Loucy (cell line): ENCODE data around the gene SYT13.
A peak's percentile ranks its signal among the peaks of the same experiment; 100 is the strongest.

Source experiments
- H2AFZ ChIP-seq: fragments of 200-600 bp; sonication (generic); 2 replicates; pipeline ENCODE4 v1.6.0; 2016; ENCODE audit warnings: antibody characterized with exemption, mild to moderate bottlenecking, low read length, moderate library complexity
- H3F3A ChIP-seq: fragments of 200-600 bp; 2 replicates; pipeline ENCODE4 v1.6.0; 2016; ENCODE audit warnings: antibody characterized with exemption, low read depth, mild to moderate bottlenecking
- H3K27me3 ChIP-seq: fragments of 200-600 bp; sonication (generic); 2 replicates; pipeline ENCODE4 v1.6.1; 2014; ENCODE audit warnings: low read length, mild to moderate bottlenecking; ENCODE audit not compliant: insufficient read depth, poor library complexity, severe bottlenecking
- H3K36me3 ChIP-seq: fragments of 200-600 bp; sonication (generic); 2 replicates; pipeline ENCODE4 v1.6.1; 2016; ENCODE audit warnings: low read length; ENCODE audit not compliant: insufficient read depth
- H3K4me1 ChIP-seq: fragments of 200-600 bp; sonication (generic); 2 replicates; pipeline ENCODE4 v1.5.1; 2014; ENCODE audit warnings: low read length, mild to moderate bottlenecking; ENCODE audit not compliant: insufficient read depth, poor library complexity, severe bottlenecking
- H3K4me2 ChIP-seq: fragments of 200-600 bp; sonication (generic); 2 replicates; pipeline ENCODE4 v1.6.0; 2014; ENCODE audit warnings: antibody characterized with exemption, low read length, low read depth, mild to moderate bottlenecking; ENCODE audit not compliant: poor library complexity, severe bottlenecking
- H3K4me3 ChIP-seq: fragments of 200-600 bp; sonication (generic); 2 replicates; pipeline ENCODE4 v1.5.1; 2014; ENCODE audit warnings: low read length, mild to moderate bottlenecking, mixed read lengths; ENCODE audit not compliant: poor library complexity, severe bottlenecking
- H3K79me2 ChIP-seq: fragments of 200-600 bp; sonication (generic); 2 replicates; pipeline ENCODE4 v1.6.1; 2014; ENCODE audit warnings: low read length; ENCODE audit not compliant: insufficient read depth
- H3K9ac ChIP-seq: fragments of 200-600 bp; sonication (generic); 2 replicates; pipeline ENCODE4 v1.6.0; 2014; ENCODE audit warnings: mild to moderate bottlenecking, low read depth, low read length, moderate library complexity; ENCODE audit not compliant: poor library complexity, severe bottlenecking
- H3K9me2 ChIP-seq: fragments of 200-600 bp; sonication (generic); replicated peaks from 2 replicates; pipeline ENCODE4 v1.6.1; 2016; ENCODE audit warnings: low read depth, low read length, mixed read lengths
- H3K9me3 ChIP-seq: fragments of 200-600 bp; sonication (generic); 2 replicates; pipeline ENCODE4 v1.6.1; 2014; ENCODE audit warnings: mild to moderate bottlenecking, antibody characterized with exemption, low read length, low read depth; ENCODE audit not compliant: insufficient read depth
- H4K20me1 ChIP-seq: fragments of 200-600 bp; sonication (generic); 2 replicates; pipeline ENCODE4 v1.6.0; 2014; ENCODE audit warnings: antibody characterized with exemption, low read length, mild to moderate bottlenecking; ENCODE audit not compliant: insufficient read depth, poor library complexity, severe bottlenecking
- CTCF ChIP-seq: fragments of 200-600 bp; sonication (generic); conservative IDR thresholded peaks from 2 replicates; pipeline ENCODE4 v1.5.1; 2014; ENCODE audit warnings: mild to moderate bottlenecking, antibody characterized with exemption, low read length
- EZH2phosphoT487 ChIP-seq: fragments of 200-600 bp; IDR thresholded peaks from 2 replicates; pipeline ENCODE4 v1.6.1; 2018; ENCODE audit warnings: antibody characterized with exemption, mild to moderate bottlenecking, moderate library complexity, borderline replicate concordance

SYT13 gene

GRCh38 chr11:45285930-45286632 lies at the start of gene SYT13:
Gene SYT13 (minus strand): TSS chr11:45286341. CDS start chr11:45286207, 134 bp downstream.
- Histone ChIP-seq H3K79me2 (no peaks in the 10 kb centered on the region), H3F3A (no peaks in the 10 kb centered on the region), H3K4me3 (no peak within 1 kb of the TSS), H3K4me1 (peaks cover 13% of the 10 kb centered on the region), H2AFZ (no peak within 1 kb of the TSS), H3K9me2 (no peaks in the 10 kb centered on the region), H4K20me1 (no peaks in the 10 kb centered on the region), H3K9me3 (no peaks in the 10 kb centered on the region), H3K9ac (no peak within 1 kb of the TSS), H3K36me3 (no peaks in the 10 kb centered on the region), H3K4me2 (no peak within 1 kb of the TSS), H3K27me3 (no peaks in the 10 kb centered on the region)
- no peak for TF ChIP-seq CTCF
- no peak for TF ChIP-seq EZH2phosphoT487

- H3K9me2 ChIP-seq, result no peaks in the 10 kb centered on the region
- H2AFZ ChIP-seq, result peak overlapping the region; percentile 55
- H3K9ac ChIP-seq, result no peak overlapping the region
- H4K20me1 ChIP-seq, result no peaks in the 10 kb centered on the region
- H3K79me2 ChIP-seq, result no peaks in the 10 kb centered on the region
- H3K36me3 ChIP-seq, result no peaks in the 10 kb centered on the region
- no peak overlapping the region for H3K4me3 ChIP-seq
- TF ChIP-seq CTCF (no peak), EZH2phosphoT487 (no peak)
- no peak overlapping the region for H3K4me2 ChIP-seq
- H3F3A ChIP-seq, result no peaks in the 10 kb centered on the region
- no peaks in the 10 kb centered on the region for H3K27me3 ChIP-seq
- no peaks in the 10 kb centered on the region for H3K9me3 ChIP-seq
- H3K4me1 ChIP-seq, result peaks cover 9% of the 10 kb centered on the region
Measured at GRCh38 chr11:45335434-45335833, 49.3 kb upstream of the SYT13 start.

GRCh38 chr11:45334836-45335235 lies 48.7 kb upstream of the SYT13 start:
- H3K27me3 ChIP-seq, result no peaks in the 10 kb centered on the region
- H3K4me1 ChIP-seq, result peaks cover 6% of the 10 kb centered on the region
- H3K9me3 ChIP-seq, result no peaks in the 10 kb centered on the region
- no peaks in the 10 kb centered on the region for H3K36me3 ChIP-seq
- H3K79me2 ChIP-seq, result no peaks in the 10 kb centered on the region
- no peak overlapping the region for H2AFZ ChIP-seq
- no peaks in the 10 kb centered on the region for H3K9me2 ChIP-seq
- no peak overlapping the region for H3K4me2 ChIP-seq
- H4K20me1 ChIP-seq, result no peaks in the 10 kb centered on the region
- H3F3A ChIP-seq, result no peaks in the 10 kb centered on the region
- H3K9ac ChIP-seq, result no peak overlapping the region
- no peak for TF ChIP-seq CTCF
- TF ChIP-seq EZH2phosphoT487, result no peak
- no peak overlapping the region for H3K4me3 ChIP-seq
